Fibroblast of the conjunctiva (primary cell): Measurements from ENCODE around the gene BANP.
"Not testable (repeated sequence)": the region's sequence is repeated elsewhere in the genome, so short reads cannot be mapped to it uniquely, and the experiment has no call there.

Experiments used
- DNase-seq: peaks from one replicate; pipeline ENCODE4 v3.0.0-alpha.2; 2010; ENCODE audit warnings: low read depth

BANP gene

DNA sequence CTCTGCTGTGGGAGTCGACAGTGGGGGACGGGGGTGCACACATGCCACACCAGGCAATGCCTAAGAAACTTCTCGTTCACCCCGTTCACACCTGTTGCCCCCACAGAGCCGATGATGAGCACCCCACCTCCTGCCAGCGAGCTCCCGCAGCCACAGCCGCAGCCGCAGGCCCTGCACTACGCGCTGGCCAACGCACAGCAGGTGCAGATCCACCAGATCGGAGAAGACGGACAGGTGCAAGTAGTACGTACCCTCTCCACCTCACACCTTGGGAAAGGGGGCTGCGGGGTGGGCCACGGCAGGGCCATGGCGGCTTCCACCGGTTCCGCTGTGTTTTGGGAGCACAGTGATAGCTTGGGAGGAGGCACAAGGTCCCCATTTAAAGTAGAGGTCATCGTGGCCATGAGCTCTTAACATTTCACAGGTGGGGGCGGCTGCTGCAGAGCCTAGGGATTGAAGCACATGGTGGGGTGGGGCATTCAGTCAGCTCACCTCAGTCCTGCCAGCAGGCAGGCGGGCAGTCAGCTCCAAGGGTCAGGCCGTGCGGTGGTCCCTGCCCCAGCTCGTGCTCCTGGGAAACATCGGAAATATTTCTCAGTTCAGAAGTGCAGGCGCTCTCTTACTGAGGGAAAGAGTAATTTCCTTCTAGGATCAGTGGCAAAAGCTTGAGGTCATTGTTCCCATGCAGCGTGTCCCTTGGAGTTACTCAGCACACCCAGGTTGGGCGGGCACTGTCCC is 81.9 kb downstream of the BANP start:
- not testable (repeated sequence) for DNase-seq

DNA sequence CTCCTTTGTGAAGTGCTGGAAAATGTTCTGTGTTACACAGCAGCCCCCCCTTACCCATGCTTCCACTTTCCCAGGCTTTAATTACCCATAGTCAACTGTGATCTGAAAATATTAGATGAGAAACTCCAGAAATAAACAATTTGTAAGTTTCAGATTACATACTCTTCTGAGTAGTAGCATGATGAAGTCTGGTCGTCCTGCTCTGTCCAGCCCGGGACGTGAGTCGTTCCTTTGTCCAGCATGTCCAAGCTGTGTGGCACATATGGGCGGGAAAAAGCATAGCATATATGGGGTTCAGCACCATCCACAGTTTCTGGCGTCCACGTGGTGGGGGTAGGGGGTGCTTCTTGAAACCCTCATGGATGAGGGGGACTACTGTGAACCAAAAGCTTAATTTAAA is 83.5 kb downstream of the BANP start:
- no peak for DNase-seq

DNA sequence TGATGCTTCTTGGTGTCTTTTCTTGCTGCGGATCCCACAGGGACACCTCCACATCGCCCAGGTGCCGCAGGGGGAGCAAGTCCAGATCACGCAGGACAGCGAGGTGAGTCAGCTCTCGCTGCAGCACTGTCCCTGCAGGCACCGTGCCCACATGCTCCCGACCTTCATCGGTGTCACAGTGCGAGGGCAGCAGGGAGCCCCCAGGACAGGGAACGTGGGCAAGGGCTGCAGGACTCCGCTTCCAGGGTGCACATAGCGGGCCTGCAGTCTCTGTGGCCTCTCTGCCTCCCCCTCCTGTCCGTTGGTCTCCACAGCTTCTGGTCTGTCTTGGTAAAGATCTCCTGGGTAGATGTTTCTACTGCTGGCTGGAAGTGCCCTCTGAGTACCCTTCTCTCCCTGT is 84.1 kb downstream of the BANP start:
- no peak for DNase-seq

GRCh38 chr16:88035884-88036639 is 84.8 kb downstream of the BANP start:
- DNase-seq, result not testable (repeated sequence)

DNA sequence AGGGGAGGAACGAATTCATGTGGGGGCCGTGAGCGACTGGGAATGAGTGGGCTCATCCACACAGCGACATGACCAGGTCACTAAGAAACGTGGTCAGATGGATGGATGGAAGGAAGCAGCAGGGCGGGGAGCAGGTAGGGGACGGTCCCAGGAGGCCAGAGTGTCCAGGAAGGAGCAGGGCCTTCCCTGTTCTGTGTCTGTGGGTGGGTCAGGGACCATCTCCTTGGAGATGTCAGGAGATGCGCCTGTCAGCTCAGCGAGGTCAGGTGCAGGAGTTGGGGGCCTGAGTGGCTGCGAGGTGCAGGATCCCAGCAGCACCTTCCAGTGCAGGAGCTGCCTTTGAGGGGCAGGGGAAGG is 85.4 kb downstream of the BANP start:
- not testable (repeated sequence) for DNase-seq

DNA sequence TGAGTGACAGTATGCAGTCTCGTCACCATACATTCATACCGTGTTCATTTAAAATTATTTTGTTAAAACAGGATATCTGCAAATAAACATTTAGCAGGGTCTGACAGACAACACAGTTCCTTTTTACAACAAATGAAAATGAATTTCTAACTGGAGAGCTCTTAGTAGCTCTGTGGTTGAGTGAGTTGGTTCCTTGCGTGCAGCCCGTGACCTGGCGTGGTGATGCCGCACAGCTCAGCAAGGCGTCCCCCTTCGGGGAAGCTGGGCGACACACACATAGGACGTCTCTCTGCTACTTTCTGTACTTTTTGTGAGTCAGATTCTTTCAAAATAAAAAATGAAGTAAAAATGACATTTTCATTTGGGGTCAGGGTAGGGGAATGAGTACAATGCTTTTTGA is 86.1 kb downstream of the BANP start:
- not testable (repeated sequence) for DNase-seq

DNA sequence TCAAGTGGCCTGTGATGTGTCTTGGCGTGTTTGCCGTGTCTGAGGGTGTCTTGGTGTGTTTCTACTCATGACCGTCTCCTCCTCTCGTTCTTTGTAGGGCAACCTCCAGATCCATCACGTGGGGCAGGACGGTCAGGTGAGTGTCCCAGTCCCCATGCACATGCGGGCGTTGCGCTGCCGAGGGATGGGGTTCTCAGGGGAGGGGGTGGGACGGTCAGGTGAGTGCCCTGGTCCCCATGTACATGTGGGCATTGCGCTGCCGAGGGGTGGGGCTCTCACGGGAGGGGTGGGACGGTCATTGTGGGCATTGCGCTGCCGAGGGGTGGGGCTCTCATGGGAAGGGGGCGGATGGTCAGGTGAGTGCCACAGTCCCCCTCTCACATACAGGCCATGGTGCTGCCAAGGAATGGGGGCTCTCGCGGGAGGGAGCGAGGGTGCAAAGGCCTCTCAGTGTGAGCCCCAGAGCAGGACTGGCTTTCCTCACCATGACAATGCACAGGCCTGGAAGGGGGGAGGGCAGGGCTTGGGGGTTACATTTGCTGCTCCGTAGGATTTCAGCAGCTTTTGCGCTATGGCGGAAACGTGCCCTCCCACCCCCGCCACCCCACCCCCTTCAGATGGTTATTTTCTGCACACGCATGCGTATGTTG is 86.8 kb downstream of the BANP start:
- DNase-seq, result not testable (repeated sequence)

GRCh38 chr16:88038526-88038908 is 87.3 kb downstream of the BANP start:
- not testable (repeated sequence) for DNase-seq

DNA sequence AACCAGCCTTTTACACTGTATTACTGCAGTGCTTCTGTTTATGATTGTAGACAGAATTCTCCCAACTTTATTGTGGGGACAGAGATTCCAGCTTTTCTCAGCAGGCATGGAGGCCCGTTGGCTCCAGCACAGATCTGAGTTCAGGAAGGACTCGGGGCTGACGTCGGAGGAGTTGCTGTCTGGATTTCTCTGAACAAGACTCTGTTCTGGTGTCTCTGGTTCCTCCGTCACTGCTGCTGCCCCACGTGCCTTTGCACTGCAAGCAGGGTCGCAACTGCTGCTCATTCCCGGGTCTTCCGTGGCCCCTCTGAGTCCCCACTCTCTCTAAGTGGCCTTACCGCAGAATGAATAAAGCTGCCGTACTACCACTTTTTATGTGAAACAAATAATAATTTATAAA is 88.4 kb downstream of the BANP start:
- DNase-seq, result no peak

DNA sequence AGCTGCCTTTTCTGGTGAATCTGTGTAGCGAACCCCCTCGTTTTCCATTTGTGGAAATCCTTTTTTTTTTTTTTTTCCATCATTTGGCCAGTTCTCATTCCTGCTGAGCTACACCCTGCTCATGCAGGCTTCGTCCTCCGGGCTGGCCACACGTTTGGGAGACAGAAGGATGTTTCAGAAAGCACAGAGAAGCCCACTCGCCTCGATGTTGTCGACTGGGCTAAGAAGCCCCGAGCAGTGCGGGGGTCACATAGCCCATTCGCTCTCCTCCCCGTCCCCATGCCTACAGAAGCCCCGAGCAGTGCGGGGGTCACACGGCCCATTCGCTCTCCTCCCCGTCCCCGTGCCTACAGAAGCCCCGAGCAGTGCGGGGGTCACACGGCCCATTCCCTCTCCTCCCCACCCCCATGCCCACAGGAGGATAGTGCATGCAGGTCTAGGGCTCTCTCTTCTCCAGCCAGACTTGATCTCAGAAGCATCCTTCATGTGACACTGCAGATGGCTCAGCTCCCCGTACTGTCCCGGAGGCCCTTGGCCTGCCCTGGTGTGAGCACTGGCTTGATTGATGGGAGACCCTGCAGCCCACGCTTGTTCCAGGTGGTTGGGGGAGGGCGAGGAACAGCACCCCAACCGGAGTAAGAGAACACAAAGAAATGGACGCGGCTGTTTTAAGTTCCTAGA is 89.1 kb downstream of the BANP start:
- not testable (repeated sequence) for DNase-seq

- DNase-seq, result not testable (repeated sequence)
These were observed 89.6 kb downstream of the BANP start for GRCh38 chr16:88040877-88041244.

GRCh38 chr16:88041506-88041905 is 90.3 kb downstream of the BANP start:
- not testable (repeated sequence) for DNase-seq

- not testable (repeated sequence) for DNase-seq
These were observed 90.8 kb downstream of the BANP start for GRCh38 chr16:88041986-88042562.

DNA sequence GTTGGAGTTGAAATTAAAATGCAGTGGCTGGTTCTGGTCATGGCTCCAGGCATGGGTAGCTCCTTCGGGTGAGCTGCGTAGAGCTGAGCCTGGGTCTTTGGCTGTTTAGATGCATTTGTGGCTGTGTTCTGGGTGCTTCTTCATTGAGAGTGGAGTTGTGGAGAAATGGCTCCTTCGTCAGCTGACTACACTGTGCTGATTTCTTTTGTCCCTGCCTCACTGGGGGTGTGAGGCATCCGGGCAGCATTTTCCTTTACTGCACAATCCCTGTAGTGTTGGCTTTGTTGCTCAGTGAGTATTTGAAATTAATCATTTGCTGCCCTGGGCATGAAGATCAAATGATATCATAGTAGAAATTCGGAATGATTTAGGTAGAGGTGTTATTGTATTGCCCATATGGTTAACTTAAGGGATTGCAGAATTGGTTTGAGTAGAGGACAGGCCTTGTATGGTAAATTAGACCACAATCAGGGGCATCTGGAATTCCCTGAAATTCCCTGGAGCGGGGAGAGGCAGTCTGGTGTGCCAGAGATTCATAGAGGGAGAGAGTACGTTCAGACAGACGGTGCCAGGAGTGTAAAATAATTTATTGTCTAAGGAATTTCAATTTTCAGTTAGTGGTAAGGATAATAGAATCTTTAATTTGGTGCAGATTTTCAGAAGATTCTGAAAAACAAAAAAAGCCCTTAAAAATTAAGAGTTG is 92.1 kb downstream of the BANP start:
- not testable (repeated sequence) for DNase-seq

GRCh38 chr16:88044121-88044581 is 92.9 kb downstream of the BANP start:
- DNase-seq, result not testable (repeated sequence)

DNA sequence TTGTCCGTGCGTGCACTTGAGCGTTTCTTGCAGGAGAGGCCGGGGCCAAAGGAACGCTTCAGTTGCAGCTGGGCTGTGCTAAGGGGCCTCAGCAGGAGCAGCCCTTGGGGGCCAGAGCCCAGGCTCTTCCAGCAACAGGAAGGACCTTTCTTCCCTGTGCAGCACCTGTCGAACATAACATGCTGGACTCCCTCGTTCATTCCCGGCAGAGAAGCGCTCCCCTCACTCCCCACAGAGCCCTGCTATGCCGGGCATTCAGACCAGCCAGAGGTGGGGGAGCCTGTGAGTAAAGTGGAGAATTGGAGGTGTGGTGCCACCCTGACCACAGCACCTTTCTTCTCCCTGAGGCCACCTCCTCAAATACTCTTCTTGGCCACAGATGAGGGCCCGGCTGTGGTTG is 94.1 kb downstream of the BANP start:
- not testable (repeated sequence) for DNase-seq

DNA sequence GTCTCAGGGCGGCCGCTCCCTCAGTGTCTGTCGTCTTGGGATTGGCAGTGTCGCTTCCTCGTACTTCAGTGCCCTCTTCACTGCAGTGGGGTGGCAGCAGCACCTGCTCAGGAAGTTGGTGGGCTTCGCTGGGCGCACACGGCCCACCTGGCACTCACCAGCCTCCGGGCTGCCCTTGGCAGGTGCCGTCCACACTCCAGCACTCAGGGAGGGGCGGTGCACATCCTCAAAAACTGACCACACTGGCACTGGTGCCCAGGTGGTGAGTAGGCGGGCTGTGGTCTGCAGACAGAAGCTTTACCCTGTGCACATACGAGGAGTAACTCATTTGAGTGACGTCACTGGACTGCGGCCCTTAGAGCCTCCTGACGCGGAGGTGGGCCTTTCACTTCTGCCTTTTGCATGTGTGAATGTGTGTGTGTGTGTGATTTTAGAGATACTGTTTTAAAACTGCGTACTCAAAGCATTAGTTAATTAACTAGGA is 94.6 kb downstream of the BANP start:
- no peak for DNase-seq

- no peak for DNase-seq
These were observed 96.2 kb downstream of the BANP start for GRCh38 chr16:88047462-88047861.

- no peak for DNase-seq
These were observed 97.8 kb downstream of the BANP start for GRCh38 chr16:88048985-88049384.

GRCh38 chr16:88049561-88050545 is 98.6 kb downstream of the BANP start:
- no peak for DNase-seq
